SU-DHL-6 (cell line): ENCODE results near the gene BCL2L13.

Experiments
- H2AFZ ChIP-seq: fragments of 200-600 bp; sonication (generic); 2 replicates; pipeline ENCODE4 v1.6.1; 2014; ENCODE audit warnings: low read depth, mild to moderate bottlenecking, moderate library complexity, mixed read lengths, antibody characterized with exemption, low read length; ENCODE audit not compliant: severe bottlenecking
- H3F3A ChIP-seq: fragments of 200-600 bp; shearing (Covaris generic); 2 replicates; pipeline ENCODE4 v1.6.0; 2016; ENCODE audit warnings: antibody characterized with exemption, mild to moderate bottlenecking; ENCODE audit not compliant: insufficient read depth
- H3K27ac ChIP-seq: fragments of 200-600 bp; sonication (generic); 2 replicates; pipeline ENCODE4 v1.5.1; 2016; ENCODE audit warnings: low read depth, mild to moderate bottlenecking, low read length, moderate library complexity, mixed read lengths
- H3K27me3 ChIP-seq: fragments of 200-600 bp; sonication (generic), shearing (Covaris generic); 2 replicates; pipeline ENCODE4 v1.6.0; 2014; ENCODE audit warnings: mild to moderate bottlenecking, low read length
- H3K36me3 ChIP-seq: fragments of 200-600 bp; sonication (generic); 2 replicates; pipeline ENCODE4 v1.6.1; 2014; ENCODE audit warnings: mild to moderate bottlenecking, low read length, mixed read lengths
- H3K4me2 ChIP-seq: fragments of 300-600, 200-600 bp; shearing (Covaris generic), sonication (generic); 2 replicates; pipeline ENCODE4 v1.6.0; 2014; ENCODE audit warnings: low read length, low read depth, mild to moderate bottlenecking; ENCODE audit not compliant: poor library complexity, severe bottlenecking
- H3K4me3 ChIP-seq: fragments of 200-600 bp; sonication (generic); 2 replicates; pipeline ENCODE4 v1.5.1; 2014; ENCODE audit warnings: antibody characterized with exemption, low read length, mild to moderate bottlenecking, mixed read lengths; ENCODE audit not compliant: insufficient read depth, poor library complexity, severe bottlenecking
- H3K79me2 ChIP-seq: fragments of 200-600 bp; sonication (generic); 2 replicates; pipeline ENCODE4 v1.6.1; 2014; ENCODE audit warnings: mild to moderate bottlenecking, low read length, moderate library complexity; ENCODE audit not compliant: insufficient read depth
- H3K9ac ChIP-seq: fragments of 200-600 bp; sonication (generic); 2 replicates; pipeline ENCODE4 v1.7.0; 2014; ENCODE audit warnings: mild to moderate bottlenecking, low read length
- H3K9me2 ChIP-seq: fragments of 200-600 bp; sonication (generic); replicated peaks from 2 replicates; pipeline ENCODE4 v1.6.1; 2014; ENCODE audit warnings: low read length; ENCODE audit not compliant: insufficient read depth
- H3K9me3 ChIP-seq: fragments of 200-600 bp; sonication (generic); 2 replicates; pipeline ENCODE4 v1.6.1; 2014; ENCODE audit warnings: low read length, mixed read lengths; ENCODE audit not compliant: insufficient read depth
- H4K20me1 ChIP-seq: fragments of 200-600 bp; sonication (generic); 2 replicates; pipeline ENCODE4 v1.6.1; 2014; ENCODE audit warnings: low read depth, mild to moderate bottlenecking, antibody characterized with exemption, low read length, moderate library complexity, mixed read lengths
- CTCF ChIP-seq: fragments of 200-600 bp; sonication (generic); IDR thresholded peaks from one replicate; pipeline ENCODE4 v1.5.1; 2017; ENCODE audit warnings: antibody characterized with exemption, mild to moderate bottlenecking, low read length, moderate library complexity; ENCODE audit not compliant: insufficient read depth, poor library complexity, severe bottlenecking
- EZH2phosphoT487 ChIP-seq: fragments of 200-600 bp; sonication (generic), shearing (Covaris generic); conservative IDR thresholded peaks from 2 replicates; pipeline ENCODE4 v1.6.1; 2018; ENCODE audit warnings: mild to moderate bottlenecking, antibody characterized with exemption, low read length, moderate library complexity, mixed read lengths

Gene BCL2L13

DNA sequence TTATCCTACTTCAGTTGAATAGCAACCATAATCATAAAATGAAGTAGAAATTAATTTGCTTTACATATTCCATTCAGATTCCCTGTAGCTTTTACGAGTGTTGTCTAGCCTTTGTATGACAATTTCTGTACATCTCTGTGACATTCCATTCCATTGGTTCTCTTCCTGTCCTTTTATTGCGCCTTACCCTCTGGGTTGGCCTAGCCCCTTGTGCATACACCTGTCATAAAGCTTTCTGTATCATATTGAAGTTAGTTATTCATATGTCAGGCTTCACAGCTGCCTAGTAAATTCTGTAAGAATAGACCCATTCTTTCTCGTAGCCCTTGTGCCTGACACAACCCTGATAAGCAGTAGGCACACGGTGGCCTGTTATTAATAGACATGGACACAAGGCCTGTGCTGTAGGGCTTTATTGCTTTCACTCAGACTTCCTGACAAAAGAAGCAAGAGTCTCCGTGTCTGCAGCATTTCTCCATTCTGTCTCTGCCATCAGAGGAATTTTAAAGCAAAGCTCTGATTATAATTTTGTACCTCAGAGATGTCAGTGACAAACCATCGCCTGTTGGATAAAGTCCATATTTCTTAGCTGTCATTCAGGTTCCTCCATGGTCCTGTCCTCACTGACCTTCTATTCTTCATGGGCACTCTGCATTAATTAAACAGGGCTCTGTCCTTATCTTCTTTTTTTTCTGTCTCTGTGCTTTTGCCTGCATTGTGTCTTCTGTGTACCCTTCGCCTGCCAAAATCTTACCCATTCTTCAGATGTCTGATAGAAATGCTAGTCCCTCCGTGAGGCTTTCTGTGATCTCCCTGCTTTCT, 86.3 kb downstream of the BCL2L13 start:
- Histone ChIP-seq H3F3A (no peaks in the 10 kb centered on the region), H3K9me2 (no peaks in the 10 kb centered on the region), H3K27ac (no peak overlapping the region), H3K27me3 (no peaks in the 10 kb centered on the region), H4K20me1 (no peaks in the 10 kb centered on the region), H3K9ac (no peak overlapping the region), H3K4me3 (no peak overlapping the region), H3K79me2 (no peaks in the 10 kb centered on the region), H3K36me3 (no peaks in the 10 kb centered on the region), H2AFZ (no peak overlapping the region), H3K4me2 (no peak overlapping the region), H3K9me3 (no peaks in the 10 kb centered on the region)
- no peak for TF ChIP-seq CTCF
- TF ChIP-seq EZH2phosphoT487: no peak

DNA sequence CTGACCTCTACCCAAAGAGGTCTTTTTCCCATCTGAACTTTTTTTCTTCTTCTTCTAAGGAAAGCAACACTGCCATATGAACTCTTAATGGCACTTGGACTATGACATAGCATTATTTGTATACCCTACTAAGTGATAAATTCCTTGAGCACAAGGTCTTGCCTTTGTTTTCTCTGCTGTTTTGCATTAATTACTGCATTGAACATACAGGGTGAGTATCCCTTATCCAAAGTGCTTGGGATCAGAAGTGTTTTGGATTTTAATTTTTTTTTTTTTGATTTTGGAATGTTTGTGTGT, 86.9 kb downstream of the BCL2L13 start:
- Histone ChIP-seq H3K4me3 (no peak overlapping the region), H2AFZ (no peak overlapping the region), H4K20me1 (no peaks in the 10 kb centered on the region), H3K27me3 (no peaks in the 10 kb centered on the region), H3F3A (no peaks in the 10 kb centered on the region), H3K9me2 (no peaks in the 10 kb centered on the region), H3K9ac (no peak overlapping the region), H3K4me2 (no peak overlapping the region), H3K9me3 (no peaks in the 10 kb centered on the region), H3K79me2 (no peaks in the 10 kb centered on the region), H3K27ac (no peak overlapping the region), H3K36me3 (no peaks in the 10 kb centered on the region)
- no peak for TF ChIP-seq CTCF
- TF ChIP-seq EZH2phosphoT487: no peak

- no peaks in the 10 kb centered on the region for H3K27me3 ChIP-seq
- H3K27ac ChIP-seq: no peak overlapping the region
- no peaks in the 10 kb centered on the region for H4K20me1 ChIP-seq
- H3K4me3 ChIP-seq: no peak overlapping the region
- H3K79me2 ChIP-seq: no peaks in the 10 kb centered on the region
- H2AFZ ChIP-seq: no peak overlapping the region
- no peaks in the 10 kb centered on the region for H3K9me2 ChIP-seq
- TF ChIP-seq CTCF: no peak
- TF ChIP-seq EZH2phosphoT487: no peak
- H3K4me2 ChIP-seq: no peak overlapping the region
- H3F3A ChIP-seq: no peaks in the 10 kb centered on the region
- H3K36me3 ChIP-seq: no peaks in the 10 kb centered on the region
- no peak overlapping the region for H3K9ac ChIP-seq
- no peaks in the 10 kb centered on the region for H3K9me3 ChIP-seq
Observed at GRCh38 chr22:17726006-17726927, 87.7 kb downstream of the BCL2L13 start.
